Osteoblast (primary cell): ENCODE results near the gene KNDC1. TPM values are rescaled to one million over a fixed set of nuclear protein-coding genes. Genes with fewer than 3 reads are reported as not detected.

Source experiments
- DNase-seq: peaks from one replicate; pipeline ENCODE4 v3.0.0; 2011; ENCODE audit warnings: low spot score, mixed read lengths; ENCODE audit not compliant: insufficient read length; ENCODE audit errors: missing footprints
- H2AFZ ChIP-seq: 2 replicates; pipeline ENCODE4 v1.6.0; 2011; ENCODE audit warnings: mild to moderate bottlenecking, low read length
- H3K27ac ChIP-seq: 2 replicates; pipeline ENCODE4 v1.5.1; 2011; ENCODE audit warnings: mild to moderate bottlenecking, low read depth, low read length, moderate library complexity
- H3K27me3 ChIP-seq: 2 replicates; pipeline ENCODE4 v1.6.0; 2012; ENCODE audit warnings: mild to moderate bottlenecking, control low read depth, inconsistent platforms, low read length, moderate library complexity; ENCODE audit not compliant: insufficient read depth
- H3K36me3 ChIP-seq: 2 replicates; pipeline ENCODE4 v1.5.1; 2011; ENCODE audit warnings: mild to moderate bottlenecking, low read length, control low read depth, moderate library complexity; ENCODE audit not compliant: insufficient read depth
- H3K4me1 ChIP-seq: 2 replicates; pipeline ENCODE4 v1.5.1; 2011; ENCODE audit warnings: mild to moderate bottlenecking, low read length, control low read depth, moderate library complexity; ENCODE audit not compliant: insufficient read depth
- H3K4me2 ChIP-seq: 2 replicates; pipeline ENCODE4 v1.6.0; 2011; ENCODE audit warnings: mild to moderate bottlenecking, low read length; ENCODE audit not compliant: insufficient read depth
- H3K4me3 ChIP-seq: fragments of 200-600 bp; sonication (generic); 3 replicates; pipeline ENCODE4 v1.5.1; 2012; ENCODE audit warnings: mild to moderate bottlenecking, low read length, inconsistent platforms; ENCODE audit not compliant: insufficient read depth
- H3K79me2 ChIP-seq: 2 replicates; pipeline ENCODE4 v1.6.0; 2012; ENCODE audit warnings: mild to moderate bottlenecking, low read length, control low read depth, inconsistent platforms; ENCODE audit not compliant: insufficient read depth
- H3K9me3 ChIP-seq: 2 replicates; pipeline ENCODE4 v1.5.1; 2011; ENCODE audit warnings: low read depth, low read length, control low read depth
- H4K20me1 ChIP-seq: 2 replicates; pipeline ENCODE4 v1.6.0; 2012; ENCODE audit warnings: mild to moderate bottlenecking, low read length, control low read depth; ENCODE audit not compliant: insufficient read depth
- total RNA-seq: library from RNA; depleted of rRNA; stranded (reverse); fragments of >200 nt; gene quantifications from 2 replicates; pipeline ENCODE4 v1.2.3, GENCODE V29; 2012
- TF ChIP-seq, protein P1 (sequence below): IDR thresholded peaks from 2 replicates; pipeline ENCODE4 v1.5.1; 2011; ENCODE audit warnings: mild to moderate bottlenecking, low read depth, low read length, moderate library complexity; ENCODE audit errors: extremely low read depth

The KNDC1 gene
- total RNA-seq, 1 donor = not detected

DNA sequence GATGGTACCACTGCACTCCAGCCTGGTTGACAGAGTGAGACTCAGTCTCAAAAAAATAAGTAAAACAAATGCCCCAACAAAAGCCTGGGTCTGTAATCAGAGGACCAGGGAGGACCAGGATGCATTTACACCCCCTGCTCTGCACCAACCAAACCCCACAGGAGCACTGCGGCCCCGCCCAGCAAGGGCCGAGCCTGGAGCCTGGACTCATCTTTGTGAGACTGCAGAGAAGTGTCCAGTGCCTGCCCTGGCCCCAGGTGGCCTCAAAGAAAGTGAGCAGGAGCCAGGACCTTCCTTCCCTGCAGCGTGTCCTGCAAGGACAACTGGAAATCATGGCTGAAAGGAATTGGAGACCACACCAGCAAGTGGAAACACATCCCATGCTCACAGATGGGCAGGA lies 31.6 kb downstream of the KNDC1 start:
- Histone ChIP-seq H3K27ac (no peak overlapping the region), H3K4me3 (no peak overlapping the region), H3K4me1 (no peaks in the 10 kb centered on the region), H3K4me2 (no peak overlapping the region), H2AFZ (no peak overlapping the region), H4K20me1 (no peaks in the 10 kb centered on the region), H3K27me3 (no peaks in the 10 kb centered on the region), H3K36me3 (no peaks in the 10 kb centered on the region), H3K9me3 (no peaks in the 10 kb centered on the region), H3K79me2 (no peaks in the 10 kb centered on the region)
- TF ChIP-seq, protein P1, sequence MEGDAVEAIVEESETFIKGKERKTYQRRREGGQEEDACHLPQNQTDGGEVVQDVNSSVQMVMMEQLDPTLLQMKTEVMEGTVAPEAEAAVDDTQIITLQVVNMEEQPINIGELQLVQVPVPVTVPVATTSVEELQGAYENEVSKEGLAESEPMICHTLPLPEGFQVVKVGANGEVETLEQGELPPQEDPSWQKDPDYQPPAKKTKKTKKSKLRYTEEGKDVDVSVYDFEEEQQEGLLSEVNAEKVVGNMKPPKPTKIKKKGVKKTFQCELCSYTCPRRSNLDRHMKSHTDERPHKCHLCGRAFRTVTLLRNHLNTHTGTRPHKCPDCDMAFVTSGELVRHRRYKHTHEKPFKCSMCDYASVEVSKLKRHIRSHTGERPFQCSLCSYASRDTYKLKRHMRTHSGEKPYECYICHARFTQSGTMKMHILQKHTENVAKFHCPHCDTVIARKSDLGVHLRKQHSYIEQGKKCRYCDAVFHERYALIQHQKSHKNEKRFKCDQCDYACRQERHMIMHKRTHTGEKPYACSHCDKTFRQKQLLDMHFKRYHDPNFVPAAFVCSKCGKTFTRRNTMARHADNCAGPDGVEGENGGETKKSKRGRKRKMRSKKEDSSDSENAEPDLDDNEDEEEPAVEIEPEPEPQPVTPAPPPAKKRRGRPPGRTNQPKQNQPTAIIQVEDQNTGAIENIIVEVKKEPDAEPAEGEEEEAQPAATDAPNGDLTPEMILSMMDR = no peak
- DNase-seq = no peak

DNA sequence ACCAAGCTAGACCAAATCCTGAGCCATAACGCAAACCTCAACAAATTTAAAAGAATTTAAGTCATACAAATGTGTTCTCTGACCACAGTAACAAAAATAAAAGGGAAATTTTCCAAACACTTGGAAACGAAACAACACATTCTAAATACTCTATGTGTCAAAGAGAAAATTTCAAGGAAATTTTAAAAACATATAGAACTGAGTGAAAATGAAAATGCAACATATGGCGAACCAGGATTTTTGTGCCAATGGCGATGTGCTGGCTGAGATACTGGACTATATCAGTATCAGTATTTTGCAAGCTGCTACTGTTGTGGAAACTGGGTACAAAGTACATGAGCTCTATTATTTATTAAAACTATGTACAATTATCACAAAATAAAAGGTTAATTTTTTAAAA lies 34.1 kb downstream of the KNDC1 start:
- no peak overlapping the region for H3K4me2 ChIP-seq
- H4K20me1 ChIP-seq = no peaks in the 10 kb centered on the region
- H3K4me1 ChIP-seq = no peaks in the 10 kb centered on the region
- no peaks in the 10 kb centered on the region for H3K27me3 ChIP-seq
- no peaks in the 10 kb centered on the region for H3K36me3 ChIP-seq
- H3K4me3 ChIP-seq = no peak overlapping the region
- H3K27ac ChIP-seq = no peak overlapping the region
- H2AFZ ChIP-seq = no peak overlapping the region
- no peaks in the 10 kb centered on the region for H3K9me3 ChIP-seq
- no peaks in the 10 kb centered on the region for H3K79me2 ChIP-seq
- TF ChIP-seq, protein P1 = no peak
- no peak for DNase-seq

DNA sequence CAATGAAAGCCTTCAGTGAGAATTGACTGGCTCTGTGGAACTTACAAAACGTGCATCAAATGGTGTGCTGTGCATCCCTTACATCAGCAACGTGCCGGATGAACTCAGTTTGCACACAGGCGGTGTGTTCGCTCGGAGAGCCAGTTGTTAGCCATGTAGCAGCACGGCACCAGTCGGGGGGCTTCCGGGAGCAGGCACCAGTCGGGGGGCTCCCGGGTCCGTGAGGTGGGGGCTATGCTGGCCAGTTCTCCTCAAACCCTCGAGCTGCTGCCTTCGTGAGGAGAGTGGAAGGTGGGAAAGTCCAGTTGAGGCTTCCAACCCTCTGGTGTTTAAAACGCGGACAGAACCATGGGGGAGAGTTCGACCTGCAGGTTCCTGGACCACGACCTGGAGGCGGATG lies 35.1 kb downstream of the KNDC1 start:
- Histone ChIP-seq H2AFZ (no peak overlapping the region), H3K27me3 (no peaks in the 10 kb centered on the region), H3K4me2 (no peak overlapping the region), H3K4me1 (no peaks in the 10 kb centered on the region), H3K4me3 (no peak overlapping the region), H3K36me3 (no peaks in the 10 kb centered on the region), H3K9me3 (no peaks in the 10 kb centered on the region), H3K79me2 (no peaks in the 10 kb centered on the region), H3K27ac (no peak overlapping the region), H4K20me1 (no peaks in the 10 kb centered on the region)
- no peak for DNase-seq
- TF ChIP-seq, protein P1 = no peak

DNA sequence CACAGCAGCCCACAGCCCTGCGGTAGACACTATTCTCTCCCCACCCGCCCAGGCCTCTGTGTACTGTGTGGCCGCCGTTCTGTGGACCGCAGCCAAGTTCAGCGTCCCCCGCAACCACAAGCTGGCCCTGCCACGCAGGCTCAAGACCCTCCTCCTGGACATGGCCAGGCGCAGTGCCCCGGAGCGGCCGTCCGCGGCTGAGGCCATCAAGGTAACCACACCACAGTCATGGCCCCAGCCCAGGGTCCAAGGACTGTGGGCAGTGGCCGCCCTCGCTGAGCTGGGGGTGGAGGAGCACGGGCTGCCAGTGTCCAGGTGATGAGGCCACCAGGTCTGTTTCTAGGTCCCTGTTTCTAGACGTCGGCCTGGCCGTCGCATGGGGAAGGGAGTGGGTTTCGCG lies 35.6 kb downstream of the KNDC1 start:
- Histone ChIP-seq H3K4me2 (no peak overlapping the region), H4K20me1 (no peaks in the 10 kb centered on the region), H3K27ac (no peak overlapping the region), H3K79me2 (no peaks in the 10 kb centered on the region), H3K36me3 (no peaks in the 10 kb centered on the region), H3K9me3 (no peaks in the 10 kb centered on the region), H2AFZ (no peak overlapping the region), H3K4me1 (no peaks in the 10 kb centered on the region), H3K4me3 (no peak overlapping the region), H3K27me3 (no peaks in the 10 kb centered on the region)
- TF ChIP-seq, protein P1 = no peak
- DNase-seq = no peak
